Ramos (cell line): Measurements from ENCODE around the gene INO80.

ENCODE experiments used
- in situ Hi-C: fragments of 300-500 bp; cut with MboI; formaldehyde crosslinking; loops from one replicate; pipeline ENCODE4 v1.14.3; 2022; ENCODE audit warnings: low sequenced_read_pairs; ENCODE audit not compliant: unreplicated experiment

INO80 gene

GRCh38 chr15:40936709-40937666 is 179.1 kb downstream of the INO80 start:
- in situ Hi-C loops = no loop called here

- in situ Hi-C loops = no loop called here
These were observed 179.8 kb downstream of the INO80 start for GRCh38 chr15:40936234-40936708.

GRCh38 chr15:40934457-40934856 is 181.6 kb downstream of the INO80 start:
- in situ Hi-C loops = no loop called here

GRCh38 chr15:40933517-40933902 is 182.6 kb downstream of the INO80 start:
- in situ Hi-C loops = no loop called here

- in situ Hi-C loops = no loop called here
These were observed 183.2 kb downstream of the INO80 start for GRCh38 chr15:40932649-40933516.

GRCh38 chr15:40932156-40932555 is 183.9 kb downstream of the INO80 start:
- in situ Hi-C loops = no loop called here

- in situ Hi-C loops = no loop called here
These were observed 184.6 kb downstream of the INO80 start for GRCh38 chr15:40931300-40932142.

- in situ Hi-C loops = no loop called here
These were observed 185.4 kb downstream of the INO80 start for GRCh38 chr15:40930430-40931299.

- in situ Hi-C loops = no loop called here
These were observed 186.2 kb downstream of the INO80 start for GRCh38 chr15:40929660-40930429.
